ENCODE measurements around the gene ITPR2. TPM values are rescaled to one million over a fixed set of nuclear protein-coding genes. Genes with fewer than 3 reads are reported as not detected.

ITPR2 gene
- total RNA-seq, 1 donor from 2014 or later, result 77.9 TPM

- no peak overlapping the region for H3K4me3 Mint-ChIP-seq (ENCODE audit: unreplicated experiment)
- H3K36me3 Mint-ChIP-seq (ENCODE audit: unreplicated experiment), result peaks cover 6% of the 10 kb centered on the region
- TF ChIP-seq CTCF (IDR thresholded peaks at IDR 0.05; ENCODE audit: partially characterized antibody, unreplicated experiment), result no peak
- H3K27me3 Mint-ChIP-seq (ENCODE audit: unreplicated experiment), result no peaks in the 10 kb centered on the region
- H3K27ac Mint-ChIP-seq (ENCODE audit: unreplicated experiment), result no peak overlapping the region
- H3K4me1 Mint-ChIP-seq (ENCODE audit: low read depth, unreplicated experiment), result peaks cover 9% of the 10 kb centered on the region
- DNase-seq, result no peak
- peaks cover 4% of the 10 kb centered on the region for H3K9me3 Mint-ChIP-seq (ENCODE audit: unreplicated experiment)
These were observed 302.5 kb downstream of the ITPR2 start for GRCh38 chr12:26530461-26530860.

GRCh38 chr12:26528943-26529342 is 304.1 kb downstream of the ITPR2 start:
- no peaks in the 10 kb centered on the region for H3K27me3 Mint-ChIP-seq (ENCODE audit: unreplicated experiment)
- peaks cover 5% of the 10 kb centered on the region for H3K9me3 Mint-ChIP-seq (ENCODE audit: unreplicated experiment)
- H3K27ac Mint-ChIP-seq (ENCODE audit: unreplicated experiment), result no peak overlapping the region
- no peak for DNase-seq
- no peak for TF ChIP-seq CTCF (IDR thresholded peaks at IDR 0.05; ENCODE audit: partially characterized antibody, unreplicated experiment)
- no peak overlapping the region for H3K4me3 Mint-ChIP-seq (ENCODE audit: unreplicated experiment)
- H3K36me3 Mint-ChIP-seq (ENCODE audit: unreplicated experiment), result peaks cover 7% of the 10 kb centered on the region
- peaks cover 1% of the 10 kb centered on the region for H3K4me1 Mint-ChIP-seq (ENCODE audit: low read depth, unreplicated experiment)

GRCh38 chr12:26527682-26528081 is 305.3 kb downstream of the ITPR2 start:
- TF ChIP-seq CTCF (IDR thresholded peaks at IDR 0.05; ENCODE audit: partially characterized antibody, unreplicated experiment), result no peak
- Mint-ChIP-seq H3K36me3 (ENCODE audit: unreplicated experiment) (peaks cover 7% of the 10 kb centered on the region), H3K4me1 (ENCODE audit: low read depth, unreplicated experiment) (peaks cover 11% of the 10 kb centered on the region), H3K27me3 (ENCODE audit: unreplicated experiment) (no peaks in the 10 kb centered on the region), H3K4me3 (ENCODE audit: unreplicated experiment) (no peak overlapping the region), H3K9me3 (ENCODE audit: unreplicated experiment) (peaks cover 8% of the 10 kb centered on the region), H3K27ac (ENCODE audit: unreplicated experiment) (no peak overlapping the region)
- no peak for DNase-seq

GRCh38 chr12:26524862-26525465 is 308.0 kb downstream of the ITPR2 start:
- Mint-ChIP-seq H3K27ac (ENCODE audit: unreplicated experiment) (no peak overlapping the region), H3K36me3 (ENCODE audit: unreplicated experiment) (peaks cover 8% of the 10 kb centered on the region), H3K4me3 (ENCODE audit: unreplicated experiment) (no peak overlapping the region), H3K27me3 (ENCODE audit: unreplicated experiment) (peaks cover 2% of the 10 kb centered on the region), H3K9me3 (ENCODE audit: unreplicated experiment) (peaks cover 8% of the 10 kb centered on the region), H3K4me1 (ENCODE audit: low read depth, unreplicated experiment) (peaks cover 14% of the 10 kb centered on the region)
- peak; percentile 75 for TF ChIP-seq CTCF (IDR thresholded peaks at IDR 0.05; ENCODE audit: partially characterized antibody, unreplicated experiment)
- DNase-seq, result peak; percentile 19

- Mint-ChIP-seq H3K27ac (ENCODE audit: unreplicated experiment) (peak overlapping the region; percentile 83), H3K4me1 (ENCODE audit: low read depth, unreplicated experiment) (peaks cover 16% of the 10 kb centered on the region), H3K9me3 (ENCODE audit: unreplicated experiment) (peaks cover 8% of the 10 kb centered on the region), H3K4me3 (ENCODE audit: unreplicated experiment) (no peak overlapping the region), H3K27me3 (ENCODE audit: unreplicated experiment) (peaks cover 4% of the 10 kb centered on the region), H3K36me3 (ENCODE audit: unreplicated experiment) (peaks cover 13% of the 10 kb centered on the region)
- DNase-seq, result peak; percentile 46
- TF ChIP-seq CTCF (IDR thresholded peaks at IDR 0.05; ENCODE audit: partially characterized antibody, unreplicated experiment), result no peak
These were observed 309.3 kb downstream of the ITPR2 start for GRCh38 chr12:26523708-26524150.

Data from glutamatergic neuron (in vitro differentiated cells).